SK-N-DZ (cell line): Measurements from ENCODE around the gene DGKA.
A peak's percentile ranks its signal among the peaks of the same experiment; 100 is the strongest.
"Not testable (repeated sequence)": the region's sequence is repeated elsewhere in the genome, so short reads cannot be mapped to it uniquely, and the experiment has no call there.

Experiments
- DNase-seq: peaks from one replicate; pipeline ENCODE4 v3.0.0-alpha.2; 2015; ENCODE audit warnings: low spot score

DGKA gene

GRCh38 chr12:55966408-55967281 lies 35.7 kb downstream of the DGKA start, which contains the start of gene CDK2:
Gene CDK2 (plus strand): TSS chr12:55966830. CDS start chr12:55967009, 179 bp downstream.
- peak; percentile 84 for DNase-seq

GRCh38 chr12:55969356-55969755 lies 38.4 kb downstream of the DGKA start:
- no peak for DNase-seq

- no peak for DNase-seq
Measured at GRCh38 chr12:55970775-55971174, 39.8 kb downstream of the DGKA start.

- DNase-seq, result no peak
Measured at GRCh38 chr12:55972042-55972441, 41.1 kb downstream of the DGKA start.

GRCh38 chr12:55972456-55972855 lies 41.5 kb downstream of the DGKA start:
- DNase-seq, result no peak

- no peak for DNase-seq
Measured at GRCh38 chr12:55972911-55973598, 42.1 kb downstream of the DGKA start.

- peak; percentile 100 for DNase-seq
Measured at GRCh38 chr12:55973599-55974307, 42.8 kb downstream of the DGKA start, which contains the start of gene RAB5B. Gene RAB5B (plus strand): TSS chr12:55974078. CDS start chr12:55986961, 12,883 bp downstream.

- DNase-seq, result peak; percentile 62
Measured at GRCh38 chr12:55974308-55974730, 43.4 kb downstream of the DGKA start.

GRCh38 chr12:55978393-55978792 lies 47.4 kb downstream of the DGKA start:
- no peak for DNase-seq

GRCh38 chr12:55979069-55979468 lies 48.1 kb downstream of the DGKA start:
- no peak for DNase-seq

GRCh38 chr12:55981882-55982281 lies 50.9 kb downstream of the DGKA start:
- not testable (repeated sequence) for DNase-seq

GRCh38 chr12:55982319-55982936 lies 51.5 kb downstream of the DGKA start:
- DNase-seq, result no peak

GRCh38 chr12:55983232-55983842 lies 52.4 kb downstream of the DGKA start:
- DNase-seq, result no peak

- DNase-seq, result no peak
Measured at GRCh38 chr12:55984861-55985260, 53.9 kb downstream of the DGKA start.

- no peak for DNase-seq
Measured at GRCh38 chr12:55985341-55985740, 54.4 kb downstream of the DGKA start.

- not testable (repeated sequence) for DNase-seq
Measured at GRCh38 chr12:55985976-55986375, 55.0 kb downstream of the DGKA start.

GRCh38 chr12:55991110-55991509 lies 60.1 kb downstream of the DGKA start:
- no peak for DNase-seq

- DNase-seq, result no peak
Measured at GRCh38 chr12:55993230-55993853, 62.4 kb downstream of the DGKA start.

- DNase-seq, result no peak
Measured at GRCh38 chr12:55995366-55995765, 64.4 kb downstream of the DGKA start.

GRCh38 chr12:55996201-55996714 lies 65.3 kb downstream of the DGKA start:
- peak; percentile 58 for DNase-seq
